Dermis blood vessel endothelial cell (primary cell): Measurements from ENCODE around the gene LSM7. TPM values are rescaled to one million over a fixed set of nuclear protein-coding genes. Genes with fewer than 3 reads are reported as not detected.
"Not testable (repeated sequence)": the region's sequence is repeated elsewhere in the genome, so short reads cannot be mapped to it uniquely, and the experiment has no call there.

Experiments used
- DNase-seq: peaks from one replicate; pipeline ENCODE4 v3.0.0; 2010
- total RNA-seq: library from RNA; depleted of rRNA; stranded (reverse); fragments of >200 nt; gene quantifications from 2 replicates; pipeline ENCODE4 v1.2.3, GENCODE V29; 2014

Gene LSM7
- total RNA-seq, 1 donor from 2014 or later = 166 TPM

- DNase-seq = no peak
Measured at GRCh38 chr19:2355168-2356035, 27.0 kb upstream of the LSM7 start.

- no peak for DNase-seq
Measured at GRCh38 chr19:2354670-2355069, 26.3 kb upstream of the LSM7 start.

GRCh38 chr19:2353887-2354592 is 25.7 kb upstream of the LSM7 start:
- no peak for DNase-seq

DNA sequence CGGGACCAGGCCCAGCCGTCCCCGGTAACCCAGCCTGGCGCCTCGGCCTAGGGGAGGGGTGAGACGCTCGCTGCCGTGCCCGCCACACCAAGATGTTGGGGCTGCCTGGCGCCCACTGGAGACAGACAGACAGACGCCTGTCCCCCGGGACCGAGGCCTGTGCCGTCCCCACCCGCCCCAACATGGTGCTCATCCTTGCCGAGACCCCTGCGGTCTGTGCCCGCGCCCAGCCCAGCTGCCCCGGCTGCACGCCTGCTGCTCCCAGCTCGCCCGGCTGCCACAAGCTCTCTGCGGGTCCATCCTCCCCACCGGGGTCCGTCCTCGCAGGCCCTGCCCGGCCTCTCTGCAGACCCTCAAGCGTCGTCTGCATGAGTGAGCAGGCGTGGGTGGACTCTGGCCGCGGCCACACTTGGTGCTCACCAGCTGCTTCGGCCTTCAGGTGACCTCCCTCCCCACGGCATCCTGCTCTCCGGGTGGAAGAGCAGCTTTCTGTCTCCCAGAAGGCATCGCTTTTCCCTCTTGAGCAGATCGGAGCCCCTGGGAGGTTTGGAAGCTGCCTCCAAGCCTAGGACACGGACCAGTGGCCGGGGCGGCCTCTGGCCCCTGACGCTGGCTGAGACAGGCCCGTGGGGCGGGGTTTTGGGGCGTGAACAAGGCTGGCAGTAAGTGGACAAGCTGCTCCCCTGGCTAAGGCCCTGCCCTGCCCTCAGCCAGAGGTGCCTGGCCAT is 24.9 kb upstream of the LSM7 start:
- DNase-seq = no peak

DNA sequence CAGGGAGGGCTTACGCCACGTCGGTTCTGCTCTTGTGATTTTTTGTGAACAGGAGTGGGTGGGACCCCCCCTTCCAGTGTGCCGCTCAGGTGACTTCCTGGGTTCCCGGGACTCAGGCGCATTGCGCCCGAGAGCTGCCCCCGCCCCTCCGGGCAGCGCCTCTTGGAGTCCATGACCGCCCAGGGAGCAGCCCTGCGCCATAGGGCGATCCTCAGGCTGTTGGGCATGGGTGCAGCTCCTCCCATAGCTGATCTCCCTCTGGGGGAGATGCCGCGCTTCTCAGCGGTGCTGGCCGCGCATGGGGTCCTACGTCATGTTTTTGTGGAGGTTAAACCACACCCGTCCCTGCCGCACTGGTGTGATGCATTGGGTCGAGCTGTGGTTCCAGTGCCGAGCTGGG is 23.7 kb upstream of the LSM7 start:
- no peak for DNase-seq

DNA sequence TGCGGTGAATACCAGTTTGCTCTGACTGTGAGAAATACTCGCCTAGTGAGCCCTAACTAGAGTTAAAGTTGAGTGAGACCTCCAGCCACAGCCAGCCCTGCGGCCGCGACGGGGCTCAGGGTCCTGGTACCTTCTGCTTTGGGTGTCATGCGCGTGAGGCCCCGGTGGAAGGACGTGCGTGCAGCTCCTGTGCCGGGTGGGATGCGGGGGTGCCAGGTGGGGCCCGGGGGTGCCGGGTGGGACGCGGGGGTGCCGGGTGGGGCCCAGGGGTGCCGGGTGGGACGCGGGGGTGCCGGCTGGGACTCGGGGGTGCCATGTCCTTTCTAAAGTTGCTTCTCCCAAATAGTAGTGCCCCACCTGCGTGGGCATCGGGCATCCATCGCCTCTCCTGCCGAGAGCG is 23.2 kb upstream of the LSM7 start:
- no peak for DNase-seq

- DNase-seq = no peak
Measured at GRCh38 chr19:2350656-2351055, 22.3 kb upstream of the LSM7 start.

GRCh38 chr19:2349818-2350217 is 21.4 kb upstream of the LSM7 start:
- DNase-seq = not testable (repeated sequence)

GRCh38 chr19:2345794-2346663 is 17.6 kb upstream of the LSM7 start:
- DNase-seq = peak; percentile 42

DNA sequence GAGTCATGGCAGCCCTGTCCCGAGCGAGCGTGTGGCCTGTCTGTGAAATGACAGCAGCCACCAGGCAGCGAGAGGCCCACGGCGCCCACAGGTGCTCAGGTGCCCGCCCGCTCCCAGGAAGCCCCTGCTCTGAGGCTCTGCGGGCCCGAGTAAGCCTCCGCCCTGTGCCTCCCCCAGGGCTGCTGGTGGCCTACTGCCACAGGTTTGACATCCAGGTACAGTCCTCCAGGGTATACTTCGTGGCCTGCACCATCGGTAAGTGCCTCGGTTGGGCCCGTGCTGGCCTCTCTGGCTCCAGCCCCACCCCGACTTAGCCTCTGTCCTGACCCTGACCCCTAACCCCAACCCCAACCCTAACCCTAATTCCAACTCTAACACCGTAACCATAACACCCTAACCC is 16.7 kb upstream of the LSM7 start:
- no peak for DNase-seq

- DNase-seq = no peak
Measured at GRCh38 chr19:2344381-2344870, 16.0 kb upstream of the LSM7 start.

DNA sequence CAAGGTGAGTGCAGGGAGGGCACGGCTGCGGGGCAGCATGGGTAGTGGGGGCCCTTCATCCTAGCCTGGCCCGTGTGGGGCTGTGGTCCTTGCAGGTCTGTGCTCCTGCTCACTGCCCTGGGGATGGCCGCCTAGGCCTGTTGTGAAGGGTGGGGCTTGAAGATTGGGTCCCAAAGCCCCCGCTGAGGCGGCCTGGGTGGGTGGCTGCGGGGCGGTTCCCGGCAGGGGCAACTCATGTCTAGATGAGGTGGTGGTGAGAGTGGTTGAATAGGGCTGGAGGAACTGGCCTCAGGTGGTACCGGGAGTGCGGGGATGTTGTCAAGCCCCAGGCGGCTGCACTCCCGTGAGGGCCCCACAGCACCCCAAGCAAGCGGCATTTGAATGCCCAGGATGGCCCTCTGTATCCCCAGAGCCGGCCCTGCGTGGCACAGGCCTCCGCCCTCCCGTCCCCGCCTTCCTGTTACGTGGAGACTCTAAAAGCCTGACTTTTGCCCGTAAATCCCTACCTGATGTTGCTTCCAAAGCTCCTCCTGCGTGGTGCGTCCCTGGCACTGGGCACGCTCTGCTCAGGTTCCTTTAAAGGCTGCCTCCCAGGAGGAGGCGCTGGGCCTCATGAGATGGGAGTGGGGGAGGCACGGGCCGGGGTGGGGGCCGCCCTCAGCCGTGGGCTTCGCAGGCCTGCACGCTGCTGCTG is 15.1 kb upstream of the LSM7 start:
- DNase-seq = no peak

DNA sequence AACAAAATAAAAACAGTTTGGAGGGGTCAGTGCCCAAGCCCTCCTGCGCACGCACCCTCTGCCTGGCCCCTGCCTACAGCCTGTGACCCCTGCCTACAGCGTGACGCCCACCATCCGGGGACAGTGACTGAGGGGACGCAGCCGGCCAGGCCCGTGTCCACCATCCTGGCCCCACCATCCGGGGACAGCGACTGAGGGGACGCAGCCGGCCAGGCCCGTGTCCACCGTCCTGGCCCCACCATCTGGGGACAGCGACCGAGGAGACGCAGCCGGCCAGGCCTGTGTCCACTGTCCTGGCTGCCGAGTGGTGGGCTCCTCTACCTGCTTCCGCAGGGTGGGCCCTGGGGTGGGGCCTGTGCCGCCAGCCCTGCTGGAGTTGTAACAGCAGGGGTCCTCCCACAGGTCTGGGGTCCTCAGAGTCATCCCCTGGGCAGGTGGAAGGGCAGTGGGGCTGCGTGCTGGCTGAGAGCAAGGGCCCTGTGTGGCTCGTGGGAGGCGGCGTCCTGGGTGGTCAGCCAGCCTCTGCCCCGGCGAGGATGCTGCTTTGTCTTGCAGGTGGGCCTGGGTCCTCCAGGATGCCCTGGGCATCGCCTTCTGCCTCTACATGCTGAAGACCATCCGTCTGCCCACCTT is 14.4 kb upstream of the LSM7 start:
- DNase-seq = no peak

GRCh38 chr19:2341982-2342381 is 13.6 kb upstream of the LSM7 start:
- no peak for DNase-seq

- DNase-seq = no peak
Measured at GRCh38 chr19:2341244-2341751, 12.9 kb upstream of the LSM7 start.

DNA sequence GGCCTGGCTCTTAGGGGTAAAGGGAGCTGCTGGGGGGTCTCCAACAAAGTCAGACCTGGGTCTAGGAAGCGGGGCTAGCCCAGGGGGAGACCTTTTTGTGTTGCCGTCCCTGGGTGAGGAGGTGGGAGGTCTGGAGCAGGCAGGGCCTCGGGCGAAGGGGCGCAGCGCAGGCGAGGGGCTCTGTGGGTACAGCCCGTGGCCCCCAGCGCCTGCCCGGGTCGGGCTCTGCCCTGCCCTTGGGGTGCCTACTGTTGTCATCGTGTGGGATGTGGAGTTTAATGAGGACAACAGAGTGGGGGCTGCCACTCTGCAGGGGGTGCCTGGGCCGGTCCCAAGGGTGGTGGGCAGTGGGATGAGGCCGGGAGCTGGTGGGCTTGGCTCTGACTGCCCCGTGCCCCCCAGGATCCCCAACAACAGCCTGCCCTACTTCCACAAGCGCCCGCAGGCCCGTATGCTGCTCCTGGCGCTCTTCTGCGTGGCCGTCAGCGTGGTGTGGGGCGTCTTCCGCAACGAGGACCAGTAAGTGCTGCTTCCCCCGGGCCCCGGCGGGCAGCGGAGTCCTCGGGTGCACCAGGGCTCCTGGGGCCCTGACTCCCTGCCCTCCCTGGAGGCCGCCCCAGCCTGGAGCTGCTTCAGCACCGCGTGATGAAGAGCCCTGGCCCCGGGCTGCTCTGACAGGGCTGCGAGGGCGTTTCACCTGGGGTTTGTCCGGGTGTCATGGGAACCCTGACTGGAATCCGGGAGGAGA is 12.3 kb upstream of the LSM7 start:
- DNase-seq = no peak

DNA sequence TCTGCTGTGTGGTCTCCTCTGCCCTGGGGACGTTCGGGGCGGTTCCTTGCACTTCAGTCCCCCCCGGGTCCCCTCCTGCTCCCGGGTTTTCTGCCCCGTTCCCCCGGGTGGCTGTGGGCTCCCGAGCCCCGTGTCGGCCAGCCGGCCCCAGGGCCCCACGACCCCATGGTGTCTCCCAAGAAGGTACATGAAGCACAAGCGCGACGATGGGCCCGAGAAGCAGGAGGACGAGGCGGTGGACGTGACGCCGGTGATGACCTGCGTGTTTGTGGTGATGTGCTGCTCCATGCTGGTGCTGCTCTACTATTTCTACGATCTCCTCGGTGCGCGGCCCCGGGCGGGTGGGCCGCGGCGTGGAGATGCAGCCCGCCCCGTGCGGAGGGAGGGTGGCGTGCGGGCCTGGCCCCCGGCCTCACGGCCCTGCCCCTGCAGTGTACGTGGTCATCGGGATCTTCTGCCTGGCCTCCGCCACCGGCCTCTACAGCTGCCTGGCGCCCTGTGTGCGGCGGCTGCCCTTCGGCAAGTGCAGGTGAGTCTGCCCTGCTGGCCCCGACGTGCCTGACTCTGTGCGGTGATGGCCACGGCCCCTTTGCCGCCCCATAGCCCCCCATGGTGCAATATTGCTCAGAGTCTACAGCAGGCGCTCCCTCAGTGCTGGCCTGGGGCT is 11.4 kb upstream of the LSM7 start:
- no peak for DNase-seq

- DNase-seq = no peak
Measured at GRCh38 chr19:2338751-2339643, 10.6 kb upstream of the LSM7 start.
